ENCODE measurements around the gene LYL1. TPM values are rescaled to one million over a fixed set of nuclear protein-coding genes. Genes with fewer than 3 reads are reported as not detected.

Gene LYL1
- total RNA-seq: 1 to 10 TPM; 2.0 to 7.7 (median 6.7) TPM
- 30.9 TPM for total RNA-seq (2013)

GRCh38 chr19:13102666-13103580, at the start of gene LYL1:
TSS of gene LYL1 (minus strand) at chr19:13102858. CDS start at chr19:13101171, 1,687 bp downstream.
- Mint-ChIP-seq H3K36me3 (no peaks in the 10 kb centered on the region), H3K9me3 (peaks cover 3% of the 10 kb centered on the region in 2 donors), H3K27ac (peak within 1 kb of the TSS in 1 of 2 donors; percentile 69), H3K27me3 (ENCODE audit: low read depth in 2 of 2) (peaks cover 0 to 8% of the 10 kb centered on the region in 2 donors), H3K4me3 (peak within 1 kb of the TSS; percentile 68), H3K4me1 (peaks cover 18 to 56% of the 10 kb centered on the region in 2 donors)
- H3K4me1 ChIP-seq (ENCODE audit: control insufficient read depth, insufficient read depth, low read length): peaks cover 83% of the 10 kb centered on the region
- H3K27ac ChIP-seq (ENCODE audit: low read length): peak within 1 kb of the TSS; percentile 84
- intact Hi-C loops (cut with micrococcal nuclease): loop anchor here (2.0 to 5.0 kb wide), 3 partner anchors 14 to 316 kb away; partner anchors contain the start of genes IER2, STX10 and TRMT1
- 1% methylated on average over 45 of the region's 47 CpGs for WGBS (ENCODE audit: insufficient coverage)
- H3K9me3 ChIP-seq (ENCODE audit: control insufficient read depth, insufficient read depth, low read length): no peaks in the 10 kb centered on the region
- ATAC-seq: peak; percentile 6 to 75 (median 7)
- H3K4me3 ChIP-seq (ENCODE audit: low read length): peak within 1 kb of the TSS; percentile 55
- peaks cover 5% of the 10 kb centered on the region for H3K36me3 ChIP-seq (ENCODE audit: control insufficient read depth, insufficient read depth, low read length)
- no peak for TF ChIP-seq CTCF (IDR thresholded peaks at IDR 0.05)
- DNase-seq: peak in 1 of 2 donors; percentile 56
- peaks cover 9% of the 10 kb centered on the region for H3K27me3 ChIP-seq (ENCODE audit: control insufficient read depth, insufficient read depth, low read length)

GRCh38 chr19:13151605-13152355, 49.1 kb upstream of the LYL1 start:
- Mint-ChIP-seq H3K36me3 (peaks cover 20% of the 10 kb centered on the region), H3K27ac (peak overlapping the region; percentile 99), H3K27me3 (ENCODE audit: low read depth in 2 of 2) (peaks cover 0 to 3% of the 10 kb centered on the region in 2 donors), H3K9me3 (no peaks in the 10 kb centered on the region), H3K4me1 (peaks cover 63 to 84% of the 10 kb centered on the region in 2 donors), H3K4me3 (peak overlapping the region; percentile 99)
- peak; percentile 28 to 67 (median 42) for ATAC-seq
- intact Hi-C loops (cut with micrococcal nuclease): loop anchor here (1.0 to 10.0 kb wide), 6 partner anchors 15 to 1223 kb away; partner anchors contain the start of genes JUNB, LYL1, TRMT1 and ZNF564
- Histone ChIP-seq H3K9me3 (ENCODE audit: control insufficient read depth, insufficient read depth, low read length) (no peaks in the 10 kb centered on the region), H3K4me3 (ENCODE audit: low read length) (peak overlapping the region; percentile 100), H3K27me3 (ENCODE audit: control insufficient read depth, insufficient read depth, low read length) (no peaks in the 10 kb centered on the region), H3K4me1 (ENCODE audit: control insufficient read depth, insufficient read depth, low read length) (peaks cover 49% of the 10 kb centered on the region), H3K27ac (ENCODE audit: low read length) (peak overlapping the region; percentile 90), H3K36me3 (ENCODE audit: control insufficient read depth, insufficient read depth, low read length) (peaks cover 7% of the 10 kb centered on the region)
- under 1% methylated on average over 68 of the region's 71 CpGs for WGBS (ENCODE audit: insufficient coverage)
- peak; percentile 94 to 97 for DNase-seq
- no peak for TF ChIP-seq CTCF (IDR thresholded peaks at IDR 0.05)

- no peaks in the 10 kb centered on the region for H3K9me3 Mint-ChIP-seq
- H3K36me3 Mint-ChIP-seq: peaks cover 20% of the 10 kb centered on the region
- Histone ChIP-seq H3K4me1 (ENCODE audit: control insufficient read depth, insufficient read depth, low read length) (peaks cover 42% of the 10 kb centered on the region), H3K9me3 (ENCODE audit: control insufficient read depth, insufficient read depth, low read length) (no peaks in the 10 kb centered on the region), H3K27me3 (ENCODE audit: control insufficient read depth, insufficient read depth, low read length) (no peaks in the 10 kb centered on the region), H3K4me3 (ENCODE audit: low read length) (peak overlapping the region; percentile 100), H3K36me3 (ENCODE audit: control insufficient read depth, insufficient read depth, low read length) (peaks cover 7% of the 10 kb centered on the region), H3K27ac (ENCODE audit: low read length) (peak overlapping the region; percentile 90)
- peaks cover 56 to 79% of the 10 kb centered on the region in 2 donors for H3K4me1 Mint-ChIP-seq
- DNase-seq (no peak), ATAC-seq (peak; percentile 0)
- H3K27me3 Mint-ChIP-seq (ENCODE audit: low read depth in 2 of 2): peaks cover 0 to 3% of the 10 kb centered on the region in 2 donors
- peak overlapping the region; percentile 99 for H3K4me3 Mint-ChIP-seq
- WGBS (ENCODE audit: insufficient coverage): under 1% methylated on average over 34 of the region's 34 CpGs
- no peak for TF ChIP-seq CTCF (IDR thresholded peaks at IDR 0.05)
- intact Hi-C loops (cut with micrococcal nuclease): loop anchor here (2.0 to 10.0 kb wide), 5 partner anchors 16 to 1224 kb away; partner anchors contain the start of genes JUNB, LYL1 and ZNF564
- peak overlapping the region; percentile 99 for H3K27ac Mint-ChIP-seq
Observed at GRCh38 chr19:13150931-13151604, 48.4 kb upstream of the LYL1 start.
